ENCODE data around the gene COA7. TPM values are rescaled to one million over a fixed set of nuclear protein-coding genes. Genes with fewer than 3 reads are reported as not detected.

COA7 gene
- total RNA-seq, 1 experiment from 2014 or later: 43.7 TPM

DNA sequence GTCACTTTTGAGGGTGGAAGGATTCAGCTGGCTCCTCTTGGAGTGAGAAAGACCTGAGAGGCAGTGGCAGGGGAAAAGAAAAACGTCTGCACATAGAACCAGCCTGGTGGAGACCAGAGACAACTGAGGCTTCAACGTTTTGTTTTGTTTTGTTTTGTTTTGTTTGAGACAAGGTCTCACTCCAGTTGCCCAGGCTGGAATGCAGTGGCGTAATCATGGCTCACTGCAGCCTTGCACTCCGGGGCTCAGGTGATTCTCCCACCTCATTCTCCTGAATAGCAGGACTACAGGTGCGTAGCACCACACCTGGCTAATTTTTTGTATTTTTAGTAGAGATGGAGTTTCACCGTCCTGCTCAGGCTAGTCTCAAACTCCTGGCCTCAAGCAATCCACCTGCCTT, 52.9 kb downstream of the COA7 start:
- H3K4me3 Mint-ChIP-seq: no peak overlapping the region
- H3K36me3 Mint-ChIP-seq: no peaks in the 10 kb centered on the region
- no peaks in the 10 kb centered on the region for H3K9me3 Mint-ChIP-seq
- no peaks in the 10 kb centered on the region for H3K4me1 Mint-ChIP-seq
- no peaks in the 10 kb centered on the region for H3K27me3 Mint-ChIP-seq (ENCODE audit: low read depth)
- H3K27ac Mint-ChIP-seq: no peak overlapping the region
- ChIA-PET CTCF (no interaction called here), POLR2A (no interaction called here)
- DNase-seq (ENCODE audit: low spot score): no peak
- ATAC-seq: no peak
- TF ChIP-seq ZBTB21 (CRISPR knock-in tag; IDR thresholded peaks at IDR 0.05; ENCODE audit: borderline replicate concordance) (no peak), CBFB (CRISPR knock-in tag; IDR thresholded peaks at IDR 0.05; ENCODE audit: low read depth) (no peak), TCF7 (CRISPR knock-in tag; IDR thresholded peaks at IDR 0.05; ENCODE audit: low read depth) (no peak), ESRRA (CRISPR knock-in tag; IDR thresholded peaks at IDR 0.05; ENCODE audit: borderline replicate concordance) (no peak), KAT7 (CRISPR knock-in tag; IDR thresholded peaks at IDR 0.05; ENCODE audit: borderline replicate concordance) (no peak), CREM (CRISPR knock-in tag; IDR thresholded peaks at IDR 0.05) (no peak), ZNF416 (CRISPR knock-in tag; IDR thresholded peaks at IDR 0.05) (no peak), GRHL2 (CRISPR knock-in tag; IDR thresholded peaks at IDR 0.05; ENCODE audit: insufficient replicate concordance, severe bottlenecking) (no peak), ZNF263 (CRISPR knock-in tag; IDR thresholded peaks at IDR 0.05; ENCODE audit: low read depth) (no peak), NFYB (CRISPR knock-in tag; conservative IDR thresholded peaks at IDR 0.05; ENCODE audit: low read depth) (no peak), SOX15 (CRISPR knock-in tag; IDR thresholded peaks at IDR 0.05) (no peak), IRF2 (CRISPR knock-in tag; IDR thresholded peaks at IDR 0.05; ENCODE audit: borderline replicate concordance, low read depth) (no peak)
- TF ChIP-seq, protein P1, sequence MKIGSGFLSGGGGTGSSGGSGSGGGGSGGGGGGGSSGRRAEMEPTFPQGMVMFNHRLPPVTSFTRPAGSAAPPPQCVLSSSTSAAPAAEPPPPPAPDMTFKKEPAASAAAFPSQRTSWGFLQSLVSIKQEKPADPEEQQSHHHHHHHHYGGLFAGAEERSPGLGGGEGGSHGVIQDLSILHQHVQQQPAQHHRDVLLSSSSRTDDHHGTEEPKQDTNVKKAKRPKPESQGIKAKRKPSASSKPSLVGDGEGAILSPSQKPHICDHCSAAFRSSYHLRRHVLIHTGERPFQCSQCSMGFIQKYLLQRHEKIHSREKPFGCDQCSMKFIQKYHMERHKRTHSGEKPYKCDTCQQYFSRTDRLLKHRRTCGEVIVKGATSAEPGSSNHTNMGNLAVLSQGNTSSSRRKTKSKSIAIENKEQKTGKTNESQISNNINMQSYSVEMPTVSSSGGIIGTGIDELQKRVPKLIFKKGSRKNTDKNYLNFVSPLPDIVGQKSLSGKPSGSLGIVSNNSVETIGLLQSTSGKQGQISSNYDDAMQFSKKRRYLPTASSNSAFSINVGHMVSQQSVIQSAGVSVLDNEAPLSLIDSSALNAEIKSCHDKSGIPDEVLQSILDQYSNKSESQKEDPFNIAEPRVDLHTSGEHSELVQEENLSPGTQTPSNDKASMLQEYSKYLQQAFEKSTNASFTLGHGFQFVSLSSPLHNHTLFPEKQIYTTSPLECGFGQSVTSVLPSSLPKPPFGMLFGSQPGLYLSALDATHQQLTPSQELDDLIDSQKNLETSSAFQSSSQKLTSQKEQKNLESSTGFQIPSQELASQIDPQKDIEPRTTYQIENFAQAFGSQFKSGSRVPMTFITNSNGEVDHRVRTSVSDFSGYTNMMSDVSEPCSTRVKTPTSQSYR (CRISPR knock-in tag; IDR thresholded peaks at IDR 0.05): no peak
- TF ChIP-seq, protein P2, sequence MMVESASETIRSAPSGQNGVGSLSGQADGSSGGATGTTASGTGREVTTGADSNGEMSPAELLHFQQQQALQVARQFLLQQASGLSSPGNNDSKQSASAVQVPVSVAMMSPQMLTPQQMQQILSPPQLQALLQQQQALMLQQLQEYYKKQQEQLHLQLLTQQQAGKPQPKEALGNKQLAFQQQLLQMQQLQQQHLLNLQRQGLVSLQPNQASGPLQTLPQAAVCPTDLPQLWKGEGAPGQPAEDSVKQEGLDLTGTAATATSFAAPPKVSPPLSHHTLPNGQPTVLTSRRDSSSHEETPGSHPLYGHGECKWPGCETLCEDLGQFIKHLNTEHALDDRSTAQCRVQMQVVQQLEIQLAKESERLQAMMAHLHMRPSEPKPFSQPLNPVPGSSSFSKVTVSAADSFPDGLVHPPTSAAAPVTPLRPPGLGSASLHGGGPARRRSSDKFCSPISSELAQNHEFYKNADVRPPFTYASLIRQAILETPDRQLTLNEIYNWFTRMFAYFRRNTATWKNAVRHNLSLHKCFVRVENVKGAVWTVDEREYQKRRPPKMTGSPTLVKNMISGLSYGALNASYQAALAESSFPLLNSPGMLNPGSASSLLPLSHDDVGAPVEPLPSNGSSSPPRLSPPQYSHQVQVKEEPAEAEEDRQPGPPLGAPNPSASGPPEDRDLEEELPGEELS (CRISPR knock-in tag; IDR thresholded peaks at IDR 0.05): no peak
- TF ChIP-seq, protein P3, sequence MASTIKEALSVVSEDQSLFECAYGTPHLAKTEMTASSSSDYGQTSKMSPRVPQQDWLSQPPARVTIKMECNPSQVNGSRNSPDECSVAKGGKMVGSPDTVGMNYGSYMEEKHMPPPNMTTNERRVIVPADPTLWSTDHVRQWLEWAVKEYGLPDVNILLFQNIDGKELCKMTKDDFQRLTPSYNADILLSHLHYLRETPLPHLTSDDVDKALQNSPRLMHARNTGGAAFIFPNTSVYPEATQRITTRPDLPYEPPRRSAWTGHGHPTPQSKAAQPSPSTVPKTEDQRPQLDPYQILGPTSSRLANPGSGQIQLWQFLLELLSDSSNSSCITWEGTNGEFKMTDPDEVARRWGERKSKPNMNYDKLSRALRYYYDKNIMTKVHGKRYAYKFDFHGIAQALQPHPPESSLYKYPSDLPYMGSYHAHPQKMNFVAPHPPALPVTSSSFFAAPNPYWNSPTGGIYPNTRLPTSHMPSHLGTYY (CRISPR knock-in tag; IDR thresholded peaks at IDR 0.05): no peak
- TF ChIP-seq, protein P4, sequence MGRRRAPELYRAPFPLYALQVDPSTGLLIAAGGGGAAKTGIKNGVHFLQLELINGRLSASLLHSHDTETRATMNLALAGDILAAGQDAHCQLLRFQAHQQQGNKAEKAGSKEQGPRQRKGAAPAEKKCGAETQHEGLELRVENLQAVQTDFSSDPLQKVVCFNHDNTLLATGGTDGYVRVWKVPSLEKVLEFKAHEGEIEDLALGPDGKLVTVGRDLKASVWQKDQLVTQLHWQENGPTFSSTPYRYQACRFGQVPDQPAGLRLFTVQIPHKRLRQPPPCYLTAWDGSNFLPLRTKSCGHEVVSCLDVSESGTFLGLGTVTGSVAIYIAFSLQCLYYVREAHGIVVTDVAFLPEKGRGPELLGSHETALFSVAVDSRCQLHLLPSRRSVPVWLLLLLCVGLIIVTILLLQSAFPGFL (CRISPR knock-in tag; IDR thresholded peaks at IDR 0.05; ENCODE audit: borderline replicate concordance): no peak
- TF ChIP-seq, protein P5, sequence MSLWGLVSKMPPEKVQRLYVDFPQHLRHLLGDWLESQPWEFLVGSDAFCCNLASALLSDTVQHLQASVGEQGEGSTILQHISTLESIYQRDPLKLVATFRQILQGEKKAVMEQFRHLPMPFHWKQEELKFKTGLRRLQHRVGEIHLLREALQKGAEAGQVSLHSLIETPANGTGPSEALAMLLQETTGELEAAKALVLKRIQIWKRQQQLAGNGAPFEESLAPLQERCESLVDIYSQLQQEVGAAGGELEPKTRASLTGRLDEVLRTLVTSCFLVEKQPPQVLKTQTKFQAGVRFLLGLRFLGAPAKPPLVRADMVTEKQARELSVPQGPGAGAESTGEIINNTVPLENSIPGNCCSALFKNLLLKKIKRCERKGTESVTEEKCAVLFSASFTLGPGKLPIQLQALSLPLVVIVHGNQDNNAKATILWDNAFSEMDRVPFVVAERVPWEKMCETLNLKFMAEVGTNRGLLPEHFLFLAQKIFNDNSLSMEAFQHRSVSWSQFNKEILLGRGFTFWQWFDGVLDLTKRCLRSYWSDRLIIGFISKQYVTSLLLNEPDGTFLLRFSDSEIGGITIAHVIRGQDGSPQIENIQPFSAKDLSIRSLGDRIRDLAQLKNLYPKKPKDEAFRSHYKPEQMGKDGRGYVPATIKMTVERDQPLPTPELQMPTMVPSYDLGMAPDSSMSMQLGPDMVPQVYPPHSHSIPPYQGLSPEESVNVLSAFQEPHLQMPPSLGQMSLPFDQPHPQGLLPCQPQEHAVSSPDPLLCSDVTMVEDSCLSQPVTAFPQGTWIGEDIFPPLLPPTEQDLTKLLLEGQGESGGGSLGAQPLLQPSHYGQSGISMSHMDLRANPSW (CRISPR knock-in tag; conservative IDR thresholded peaks at IDR 0.05; ENCODE audit: low read depth): no peak
- TF ChIP-seq, protein P6, sequence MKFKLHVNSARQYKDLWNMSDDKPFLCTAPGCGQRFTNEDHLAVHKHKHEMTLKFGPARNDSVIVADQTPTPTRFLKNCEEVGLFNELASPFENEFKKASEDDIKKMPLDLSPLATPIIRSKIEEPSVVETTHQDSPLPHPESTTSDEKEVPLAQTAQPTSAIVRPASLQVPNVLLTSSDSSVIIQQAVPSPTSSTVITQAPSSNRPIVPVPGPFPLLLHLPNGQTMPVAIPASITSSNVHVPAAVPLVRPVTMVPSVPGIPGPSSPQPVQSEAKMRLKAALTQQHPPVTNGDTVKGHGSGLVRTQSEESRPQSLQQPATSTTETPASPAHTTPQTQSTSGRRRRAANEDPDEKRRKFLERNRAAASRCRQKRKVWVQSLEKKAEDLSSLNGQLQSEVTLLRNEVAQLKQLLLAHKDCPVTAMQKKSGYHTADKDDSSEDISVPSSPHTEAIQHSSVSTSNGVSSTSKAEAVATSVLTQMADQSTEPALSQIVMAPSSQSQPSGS (CRISPR knock-in tag; IDR thresholded peaks at IDR 0.05; ENCODE audit: borderline replicate concordance, low read depth): no peak
- TF ChIP-seq, protein P7, sequence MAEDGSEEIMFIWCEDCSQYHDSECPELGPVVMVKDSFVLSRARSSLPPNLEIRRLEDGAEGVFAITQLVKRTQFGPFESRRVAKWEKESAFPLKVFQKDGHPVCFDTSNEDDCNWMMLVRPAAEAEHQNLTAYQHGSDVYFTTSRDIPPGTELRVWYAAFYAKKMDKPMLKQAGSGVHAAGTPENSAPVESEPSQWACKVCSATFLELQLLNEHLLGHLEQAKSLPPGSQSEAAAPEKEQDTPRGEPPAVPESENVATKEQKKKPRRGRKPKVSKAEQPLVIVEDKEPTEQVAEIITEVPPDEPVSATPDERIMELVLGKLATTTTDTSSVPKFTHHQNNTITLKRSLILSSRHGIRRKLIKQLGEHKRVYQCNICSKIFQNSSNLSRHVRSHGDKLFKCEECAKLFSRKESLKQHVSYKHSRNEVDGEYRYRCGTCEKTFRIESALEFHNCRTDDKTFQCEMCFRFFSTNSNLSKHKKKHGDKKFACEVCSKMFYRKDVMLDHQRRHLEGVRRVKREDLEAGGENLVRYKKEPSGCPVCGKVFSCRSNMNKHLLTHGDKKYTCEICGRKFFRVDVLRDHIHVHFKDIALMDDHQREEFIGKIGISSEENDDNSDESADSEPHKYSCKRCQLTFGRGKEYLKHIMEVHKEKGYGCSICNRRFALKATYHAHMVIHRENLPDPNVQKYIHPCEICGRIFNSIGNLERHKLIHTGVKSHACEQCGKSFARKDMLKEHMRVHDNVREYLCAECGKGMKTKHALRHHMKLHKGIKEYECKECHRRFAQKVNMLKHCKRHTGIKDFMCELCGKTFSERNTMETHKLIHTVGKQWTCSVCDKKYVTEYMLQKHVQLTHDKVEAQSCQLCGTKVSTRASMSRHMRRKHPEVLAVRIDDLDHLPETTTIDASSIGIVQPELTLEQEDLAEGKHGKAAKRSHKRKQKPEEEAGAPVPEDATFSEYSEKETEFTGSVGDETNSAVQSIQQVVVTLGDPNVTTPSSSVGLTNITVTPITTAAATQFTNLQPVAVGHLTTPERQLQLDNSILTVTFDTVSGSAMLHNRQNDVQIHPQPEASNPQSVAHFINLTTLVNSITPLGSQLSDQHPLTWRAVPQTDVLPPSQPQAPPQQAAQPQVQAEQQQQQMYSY (CRISPR knock-in tag; IDR thresholded peaks at IDR 0.05): no peak
